Measurements from ENCODE around the gene LAMC1. TPM values are rescaled to one million over a fixed set of nuclear protein-coding genes. Genes with fewer than 3 reads are reported as not detected.

The LAMC1 gene
- 240 and 248 TPM in 2 replicates for total RNA-seq

DNA sequence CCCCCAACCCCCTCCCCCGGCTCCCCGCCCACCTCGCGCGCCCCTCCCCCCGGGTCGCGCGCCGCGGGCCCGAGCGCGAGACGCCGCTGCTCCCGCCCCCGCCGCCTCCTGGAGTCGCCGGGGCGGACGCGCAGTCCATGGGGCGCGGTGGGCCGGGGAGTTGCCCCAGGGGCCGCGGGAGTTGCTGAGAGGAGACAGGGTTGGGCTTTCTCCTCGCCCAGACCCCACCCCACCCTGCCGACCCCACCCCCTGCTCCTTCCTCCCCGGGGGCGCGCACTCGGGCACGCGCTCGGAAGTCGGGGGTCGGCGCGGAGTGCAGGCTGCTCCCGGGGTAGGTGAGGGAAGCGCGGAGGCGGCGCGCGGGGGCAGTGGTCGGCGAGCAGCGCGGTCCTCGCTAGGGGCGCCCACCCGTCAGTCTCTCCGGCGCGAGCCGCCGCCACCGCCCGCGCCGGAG lies at the start of gene LAMC1:
TSS of gene LAMC1 (plus strand) at position 275 of the 455 bp plus-strand sequence. CDS start 297 bp downstream, outside the sequence.
- peak; percentile 90 to 92 for DNase-seq (ENCODE audit: low read depth in 2 of 2)

DNA sequence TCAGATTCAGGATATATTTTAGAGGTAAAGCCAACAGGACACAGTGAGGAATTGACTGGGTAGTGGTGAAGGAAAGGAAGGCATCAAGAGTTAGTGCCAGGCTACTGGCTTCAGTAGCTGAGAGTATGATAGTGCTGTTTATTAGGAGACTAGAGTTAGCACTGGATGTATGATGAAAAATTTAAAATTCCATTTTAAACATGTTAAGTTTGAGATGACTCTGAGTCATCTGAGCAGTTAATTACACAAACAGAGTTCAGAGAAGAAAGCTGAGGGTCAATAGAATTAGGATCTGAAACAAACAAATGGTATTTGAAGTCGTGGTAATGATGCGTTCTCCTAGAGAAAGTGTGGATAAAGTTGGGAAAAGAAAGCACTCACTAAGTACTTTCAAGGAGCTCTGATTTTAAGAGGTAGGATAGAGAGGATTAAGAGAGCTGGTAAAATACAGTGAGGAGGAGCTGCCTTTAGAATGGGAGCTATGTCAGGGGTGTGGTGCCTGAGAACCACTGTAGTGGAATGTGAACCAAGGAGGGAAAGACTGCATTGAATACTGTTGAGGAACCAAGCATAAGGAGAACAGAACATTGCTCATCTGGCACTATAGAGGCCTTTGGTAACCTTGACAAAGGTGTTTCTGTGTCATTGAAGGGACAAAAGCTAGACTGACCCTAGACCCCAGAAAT lies 48.6 kb upstream of the LAMC1 start:
- no peak for DNase-seq (ENCODE audit: low read depth in 2 of 2)

GRCh38 chr1:182977480-182977879 lies 45.7 kb upstream of the LAMC1 start:
- no peak for DNase-seq (ENCODE audit: low read depth in 2 of 2)

GRCh38 chr1:182978151-182978853 lies 44.9 kb upstream of the LAMC1 start:
- no peak for DNase-seq (ENCODE audit: low read depth in 2 of 2)

DNA sequence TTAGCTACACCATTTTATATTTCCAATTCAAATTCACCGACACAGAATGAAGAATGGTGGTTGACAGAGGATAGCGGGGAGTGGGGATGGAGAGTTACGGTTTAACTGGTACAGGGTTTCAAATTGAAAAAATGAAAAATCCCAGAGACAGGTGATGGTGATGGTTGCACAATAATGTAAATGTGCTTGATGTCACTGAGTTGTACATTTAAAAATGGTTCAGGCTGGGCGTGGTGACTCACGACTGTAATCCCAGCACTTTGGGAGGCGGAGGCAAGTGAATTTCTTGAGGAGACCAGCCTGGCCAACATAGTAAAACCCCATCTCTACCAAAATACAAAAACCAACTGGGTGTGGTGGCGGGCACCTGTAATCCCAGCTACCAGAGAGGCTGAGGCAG lies 39.1 kb upstream of the LAMC1 start:
- DNase-seq (ENCODE audit: low read depth in 2 of 2): no peak

DNA sequence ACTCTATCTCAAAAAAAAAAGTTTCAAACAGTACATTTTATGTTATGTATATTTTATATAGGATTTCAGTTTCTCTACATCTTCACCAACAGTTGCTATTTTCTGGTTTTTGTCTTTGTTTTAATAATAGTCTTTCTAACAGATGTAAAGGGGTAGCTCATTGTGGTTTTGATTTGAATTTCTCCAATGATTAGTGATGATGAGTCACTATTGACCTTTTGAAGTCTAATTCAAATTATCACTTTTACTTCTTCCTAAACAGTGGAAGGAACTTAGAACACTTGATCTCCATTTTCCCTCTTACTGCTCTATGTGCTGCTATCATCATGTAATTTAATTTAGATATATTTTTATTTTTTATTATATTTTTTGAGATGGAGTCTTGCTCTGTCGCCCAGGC lies 38.6 kb upstream of the LAMC1 start:
- DNase-seq (ENCODE audit: low read depth in 2 of 2): no peak

DNA sequence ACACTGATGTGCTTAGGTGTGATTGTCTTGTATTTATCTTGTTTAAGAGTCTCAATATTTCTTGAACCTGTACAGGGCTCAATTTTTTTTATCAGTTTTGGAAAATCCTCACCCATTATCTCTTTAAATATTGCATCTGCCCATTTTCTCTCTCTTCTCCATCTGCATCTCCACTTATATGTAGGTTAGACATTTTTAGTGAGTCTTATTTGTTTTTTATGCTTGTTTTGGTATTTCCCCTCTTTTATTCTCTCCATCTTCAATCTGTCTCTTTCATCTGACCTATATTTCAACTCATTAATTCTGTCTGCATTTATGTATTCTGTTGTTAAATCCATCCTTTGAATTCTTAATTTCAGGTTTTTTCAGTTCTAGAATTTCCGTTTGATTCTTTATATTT lies 37.3 kb upstream of the LAMC1 start:
- DNase-seq (ENCODE audit: low read depth in 2 of 2): no peak

- peak in 1 of 2 donors; percentile 36 for DNase-seq (ENCODE audit: low read depth in 2 of 2)
Measured at GRCh38 chr1:182990413-182991144, 32.6 kb upstream of the LAMC1 start.

GRCh38 chr1:182993746-182994145 lies 29.5 kb upstream of the LAMC1 start:
- no peak for DNase-seq (ENCODE audit: low read depth in 2 of 2)

DNA sequence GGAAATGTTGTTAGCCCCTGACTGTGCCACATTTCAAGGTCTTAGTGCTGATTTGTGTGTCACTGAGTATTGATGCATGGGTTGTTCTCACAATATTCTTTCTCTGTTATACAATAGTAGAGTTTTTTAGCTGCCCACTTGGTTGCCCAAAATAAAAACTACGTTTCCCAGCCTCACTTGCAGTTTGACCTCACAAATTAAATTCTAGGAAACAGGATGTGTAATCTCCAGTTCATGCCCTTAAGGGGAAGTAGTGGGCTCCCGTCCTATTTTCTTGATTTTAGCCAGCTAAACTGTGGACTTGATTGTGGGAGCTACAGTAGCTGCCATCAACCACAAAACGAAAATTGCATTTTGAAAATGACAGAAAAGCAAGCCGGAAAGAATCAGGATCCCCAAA lies 27.3 kb upstream of the LAMC1 start:
- peak in 1 of 2 donors; percentile 15 for DNase-seq (ENCODE audit: low read depth in 2 of 2)

- no peak for DNase-seq (ENCODE audit: low read depth in 2 of 2)
Measured at GRCh38 chr1:182996816-182997215, 26.4 kb upstream of the LAMC1 start.

GRCh38 chr1:182998482-182998881 lies 24.7 kb upstream of the LAMC1 start:
- no peak for DNase-seq (ENCODE audit: low read depth in 2 of 2)

- DNase-seq (ENCODE audit: low read depth in 2 of 2): no peak
Measured at GRCh38 chr1:183000167-183000962, 22.9 kb upstream of the LAMC1 start.

- no peak for DNase-seq (ENCODE audit: low read depth in 2 of 2)
Measured at GRCh38 chr1:183002267-183002666, 21.0 kb upstream of the LAMC1 start.

DNA sequence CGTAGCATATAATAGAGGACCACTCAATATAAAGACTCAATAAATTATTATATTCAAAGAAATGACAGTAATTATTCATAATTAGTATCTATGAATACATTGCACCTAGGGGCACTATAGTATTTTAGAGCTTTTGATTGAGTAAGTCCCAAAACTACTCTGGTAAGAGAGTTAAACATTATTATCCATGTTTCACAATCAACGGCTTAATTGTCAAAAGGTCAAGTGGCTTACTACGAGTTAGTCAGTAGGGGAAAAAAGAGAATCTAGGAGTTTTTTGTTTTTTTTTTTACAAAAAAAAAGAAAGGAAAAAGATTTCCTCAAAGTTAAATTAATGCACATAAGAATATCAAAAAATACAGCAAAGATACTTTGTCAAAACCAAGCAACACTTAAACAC lies 20.4 kb upstream of the LAMC1 start:
- peak in 1 of 2 donors; percentile 28 for DNase-seq (ENCODE audit: low read depth in 2 of 2)

- peak; percentile 63 to 93 for DNase-seq (ENCODE audit: low read depth in 2 of 2)
Measured at GRCh38 chr1:183003203-183003602, 20.0 kb upstream of the LAMC1 start.

DNA sequence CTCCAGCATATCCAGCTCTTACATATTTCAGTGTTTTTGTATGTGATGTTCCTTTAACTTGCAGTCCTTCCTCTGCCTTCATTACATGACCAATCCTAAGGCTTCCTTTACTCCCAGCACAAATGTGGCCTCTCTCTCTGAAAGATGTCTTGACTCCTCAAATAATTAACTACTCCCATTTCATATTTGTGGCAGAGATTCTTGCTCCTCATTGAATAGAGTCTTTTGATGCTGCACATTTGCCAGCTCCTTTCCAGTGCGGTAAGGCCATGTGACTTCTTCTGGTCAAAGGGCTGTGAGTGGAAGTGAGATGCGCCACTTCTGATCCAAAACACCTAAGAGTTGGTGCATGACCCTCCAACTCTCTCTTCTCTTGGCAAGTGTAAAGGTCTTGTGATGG lies 19.1 kb upstream of the LAMC1 start:
- DNase-seq (ENCODE audit: low read depth in 2 of 2): no peak

DNA sequence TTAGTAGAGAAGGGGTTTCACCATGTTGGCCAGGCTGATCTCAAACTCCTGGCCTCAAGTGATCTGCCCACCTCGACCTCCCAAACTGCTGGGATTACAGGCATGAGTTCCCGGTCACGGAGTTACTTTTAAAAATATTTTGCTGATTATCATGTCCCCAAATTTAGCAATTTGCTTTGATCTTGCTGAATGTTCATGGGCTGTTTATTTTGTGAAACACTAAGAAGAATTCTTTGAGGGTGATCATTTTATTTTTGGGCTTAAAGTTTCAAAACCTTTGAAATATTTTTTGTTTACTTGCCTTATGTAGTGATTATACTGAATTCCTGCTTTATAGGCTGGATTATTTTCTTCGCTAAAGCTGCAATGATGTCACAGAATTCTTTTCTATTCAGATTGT lies 11.4 kb upstream of the LAMC1 start:
- no peak for DNase-seq (ENCODE audit: low read depth in 2 of 2)

DNA sequence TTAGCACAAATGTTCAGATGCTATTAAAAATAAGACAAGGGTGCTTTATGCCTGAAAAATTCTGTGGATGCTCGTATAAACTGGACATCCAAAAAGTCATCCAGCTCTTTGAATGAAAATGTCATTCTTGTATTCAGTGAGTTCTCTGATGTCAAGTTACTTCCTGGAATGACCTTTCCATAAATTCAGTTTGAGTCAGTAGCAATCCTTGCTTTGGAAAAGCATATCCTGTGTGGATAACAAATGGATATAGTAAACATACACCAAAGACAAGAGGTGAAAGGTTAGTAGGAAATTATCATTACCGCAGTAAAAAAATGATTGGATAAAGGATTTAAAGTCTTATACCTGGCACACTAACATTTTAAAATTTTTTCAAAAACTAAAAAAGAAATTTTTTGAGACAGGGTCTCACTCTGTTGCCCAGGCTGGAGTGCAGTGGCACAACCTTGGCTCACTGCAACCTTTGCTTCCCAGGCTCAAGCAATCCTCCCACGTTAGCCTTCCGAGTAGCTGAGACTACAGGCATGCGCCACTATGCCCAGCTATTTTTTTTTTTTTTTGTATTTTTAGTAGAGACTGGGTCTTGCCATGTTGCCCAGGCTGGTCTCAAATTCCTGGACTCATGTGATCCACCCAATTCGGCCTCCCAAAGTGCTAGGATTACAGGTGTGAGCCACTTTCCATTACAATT lies 10.8 kb upstream of the LAMC1 start:
- DNase-seq (ENCODE audit: low read depth in 2 of 2): peak; percentile 59 to 60

- DNase-seq (ENCODE audit: low read depth in 2 of 2): peak; percentile 71 to 85
Measured at GRCh38 chr1:183019139-183019740, 4.0 kb upstream of the LAMC1 start.

All from lung microvascular endothelial cell (primary cell).